GDM1 (cell line): ENCODE results near the gene TREH.
"Not testable (repeated sequence)": the region's sequence is repeated elsewhere in the genome, so short reads cannot be mapped to it uniquely, and the experiment has no call there.

Source experiments
- DNase-seq: peaks from one replicate; lab custom pipeline; 2025; lab: John Stamatoyannopoulos, UW

The TREH gene

DNA sequence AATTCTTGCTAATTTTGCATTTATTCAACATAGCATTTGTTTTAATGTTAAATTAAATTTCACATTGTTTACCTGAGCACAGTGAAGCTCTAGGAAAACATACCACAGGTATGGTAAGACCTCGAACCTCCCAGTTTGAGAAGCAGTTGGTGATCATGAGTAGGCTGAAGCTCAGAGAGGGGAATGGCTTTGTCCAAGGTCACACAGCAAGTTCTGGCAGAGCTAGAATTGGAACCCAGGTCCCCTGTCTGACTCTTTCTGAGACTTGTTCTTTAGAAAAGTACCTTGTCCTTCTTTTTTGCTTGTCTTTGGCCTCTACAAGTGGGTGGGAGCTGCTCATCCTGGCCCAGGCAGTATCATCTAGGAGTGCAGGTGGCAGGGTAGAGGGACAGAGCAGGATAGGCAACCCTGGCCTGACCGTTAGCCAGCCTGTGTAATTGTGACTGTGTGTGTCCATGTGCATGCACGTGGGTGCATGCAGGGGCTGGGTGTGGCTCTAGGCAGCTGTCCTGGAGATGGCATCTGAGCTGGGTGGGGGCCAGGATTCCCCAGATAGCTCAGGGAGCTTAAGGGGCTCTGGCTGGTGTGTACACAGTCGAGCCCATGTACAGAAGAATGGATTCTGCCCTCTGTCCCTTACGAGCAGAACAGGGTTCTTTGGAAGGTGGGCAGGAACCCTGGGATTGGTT, 50.4 kb downstream of the TREH start:
- DNase-seq: no peak

DNA sequence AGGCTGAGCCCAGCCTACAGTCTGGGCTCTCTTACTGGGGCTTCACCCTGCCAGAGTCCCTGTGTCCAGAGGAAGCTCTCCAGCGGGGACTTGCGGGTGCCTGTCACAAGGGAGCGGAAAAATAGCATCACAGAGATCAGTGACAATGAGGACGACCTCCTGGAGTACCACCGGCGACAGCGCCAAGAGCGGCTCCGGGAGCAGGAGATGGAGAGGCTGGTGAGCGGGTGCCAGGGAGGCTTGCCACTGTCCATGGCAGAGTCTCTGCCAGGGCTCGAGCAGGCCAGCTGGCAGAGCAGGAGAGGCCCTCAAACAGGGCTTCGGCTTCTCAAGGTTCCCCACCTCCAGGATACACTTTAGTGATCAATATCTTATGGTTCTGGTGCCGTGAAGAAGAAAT, 51.0 kb downstream of the TREH start:
- no peak for DNase-seq

DNA sequence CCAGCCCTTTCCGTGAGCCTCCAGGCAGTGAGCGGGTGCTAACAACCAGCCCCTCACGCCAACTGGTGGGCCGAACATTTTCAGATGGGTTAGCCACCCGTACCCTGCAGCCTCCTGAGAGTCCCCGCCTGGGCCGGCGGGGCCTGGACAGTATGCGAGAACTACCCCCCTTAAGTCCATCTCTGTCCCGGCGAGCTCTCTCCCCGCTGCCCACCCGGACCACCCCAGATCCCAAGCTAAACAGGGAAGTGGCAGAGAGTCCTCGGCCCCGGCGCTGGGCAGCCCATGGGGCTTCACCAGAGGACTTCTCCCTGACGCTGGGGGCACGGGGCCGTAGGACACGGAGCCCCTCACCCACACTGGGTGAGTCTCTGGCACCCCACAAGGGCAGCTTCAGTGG, 51.4 kb downstream of the TREH start:
- no peak for DNase-seq

DNA sequence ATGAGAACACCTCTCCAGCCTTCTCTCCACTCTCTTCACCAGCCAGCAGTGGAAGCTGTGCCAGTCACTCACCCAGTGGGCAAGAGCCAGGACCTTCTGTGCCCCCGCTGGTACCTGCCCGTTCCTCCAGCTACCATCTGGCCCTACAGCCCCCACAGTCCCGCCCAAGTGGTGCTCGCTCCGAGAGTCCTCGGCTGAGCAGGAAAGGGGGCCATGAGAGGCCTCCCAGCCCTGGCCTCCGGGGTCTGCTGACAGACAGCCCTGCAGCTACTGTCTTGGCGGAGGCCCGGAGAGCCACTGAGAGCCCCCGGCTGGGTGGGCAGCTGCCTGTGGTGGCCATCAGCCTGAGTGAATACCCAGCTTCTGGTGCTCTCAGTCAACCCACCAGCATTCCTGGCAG, 51.9 kb downstream of the TREH start:
- no peak for DNase-seq

DNA sequence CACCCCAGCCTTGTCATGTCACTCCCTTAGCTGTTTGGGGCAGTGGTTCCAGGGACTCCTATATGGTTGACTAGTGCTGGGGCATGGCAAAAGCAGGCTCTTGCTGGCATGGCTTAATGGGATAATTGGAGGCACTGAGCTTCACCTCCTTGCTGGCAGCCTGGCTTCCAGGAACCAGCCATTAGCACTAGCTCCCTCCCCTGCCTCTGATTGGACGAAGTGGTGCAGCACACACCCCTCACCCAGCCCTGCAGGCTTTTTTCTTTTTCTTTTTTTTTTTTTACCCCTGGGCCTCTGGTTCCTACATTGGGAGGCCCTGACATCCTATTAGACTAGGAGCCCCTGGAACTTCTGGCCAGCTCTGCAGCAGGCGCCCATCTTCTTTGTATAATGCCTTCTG, 53.5 kb downstream of the TREH start:
- DNase-seq: no peak

DNA sequence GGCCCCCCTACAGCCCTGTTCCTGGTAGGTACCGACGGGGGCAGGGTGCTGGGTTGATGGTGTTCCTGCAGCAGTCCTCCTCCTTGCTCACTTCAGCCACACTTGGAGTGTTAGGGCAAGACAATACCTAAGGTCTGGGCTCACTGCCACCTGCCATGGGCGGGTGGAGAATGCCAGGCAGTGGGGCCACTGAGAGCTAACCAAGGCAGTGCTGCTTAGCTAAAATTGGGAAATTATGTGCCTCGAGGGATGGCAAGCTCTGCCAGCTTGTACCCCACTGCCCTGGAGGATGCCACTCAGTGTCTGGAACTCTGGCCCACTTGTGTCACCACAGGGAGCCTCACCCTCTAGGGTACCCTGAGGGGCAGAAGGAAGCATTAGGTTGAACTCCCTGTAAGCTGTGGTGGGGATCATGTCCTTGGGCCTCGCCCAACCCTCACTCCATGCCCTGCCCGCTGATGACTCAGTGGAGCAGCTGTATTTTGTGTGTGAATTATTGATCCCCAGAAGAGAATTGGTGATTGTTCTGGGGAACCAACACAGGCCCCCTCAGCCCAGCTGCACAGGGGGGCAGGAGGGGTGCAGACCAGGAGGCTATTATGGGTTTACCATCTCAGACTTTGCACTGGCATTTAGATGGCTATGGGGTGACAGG, 54.3 kb downstream of the TREH start:
- no peak for DNase-seq

DNA sequence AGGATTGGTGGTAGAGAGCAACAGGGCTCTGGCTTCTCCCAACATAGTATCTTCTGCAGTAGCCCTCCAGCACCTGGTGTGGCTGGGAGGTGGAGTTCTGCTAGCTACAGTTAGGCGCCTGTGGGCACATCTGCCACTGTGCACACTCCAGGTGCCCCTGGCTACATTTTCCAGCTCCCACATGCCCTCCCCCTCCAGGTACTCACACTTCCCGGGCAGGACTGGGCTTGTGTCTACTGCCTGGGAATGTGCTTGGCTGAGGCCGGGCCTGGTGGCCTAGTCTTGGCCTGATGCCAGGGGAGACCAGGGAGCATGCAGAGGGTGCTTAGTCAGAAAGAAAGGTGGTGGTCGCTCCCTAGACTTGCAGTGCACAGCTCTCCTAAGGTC, 56.2 kb downstream of the TREH start:
- DNase-seq: no peak

DNA sequence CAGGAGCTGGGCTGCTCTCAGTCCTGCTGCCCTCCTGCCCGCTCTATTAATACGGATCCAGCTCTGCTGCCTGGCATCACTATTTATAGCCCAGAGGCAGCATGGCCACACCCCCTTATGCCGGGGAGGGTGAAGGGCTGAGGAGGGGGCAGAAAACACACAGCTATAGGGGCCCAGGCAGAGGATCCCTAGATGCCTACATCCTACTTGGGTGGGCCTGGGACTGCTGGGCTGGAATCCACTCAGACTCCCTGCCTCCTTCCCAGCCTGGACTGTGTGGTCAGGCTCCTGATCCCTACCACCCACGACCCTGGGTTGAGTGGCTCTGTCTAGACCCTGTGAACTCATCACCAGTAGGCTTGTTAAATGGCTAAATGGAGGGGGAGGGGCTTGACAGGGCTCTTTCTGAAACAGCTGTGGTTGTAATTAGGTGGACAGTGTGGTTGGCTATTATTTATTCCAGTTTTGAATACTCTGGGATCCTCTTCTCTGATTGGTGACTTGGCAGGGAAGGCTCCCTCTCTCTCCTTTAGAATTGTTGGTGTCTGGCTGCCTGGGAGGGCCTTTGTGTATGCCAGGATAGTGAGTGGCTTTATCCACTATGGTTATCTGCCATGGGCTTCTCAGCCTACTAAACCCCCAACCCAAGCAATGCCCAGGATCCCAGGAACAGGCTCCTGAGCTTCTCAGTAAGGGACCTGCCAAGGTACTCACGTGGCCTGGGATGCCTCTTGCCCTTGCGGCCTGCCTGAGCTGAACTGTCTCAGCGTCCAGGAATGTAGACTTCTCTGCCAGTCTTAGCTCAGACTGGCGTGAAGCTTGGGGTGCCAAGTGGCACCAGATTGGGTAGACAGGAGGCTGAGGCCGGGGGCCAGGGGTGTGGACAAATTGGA, 56.8 kb downstream of the TREH start:
- no peak for DNase-seq

DNA sequence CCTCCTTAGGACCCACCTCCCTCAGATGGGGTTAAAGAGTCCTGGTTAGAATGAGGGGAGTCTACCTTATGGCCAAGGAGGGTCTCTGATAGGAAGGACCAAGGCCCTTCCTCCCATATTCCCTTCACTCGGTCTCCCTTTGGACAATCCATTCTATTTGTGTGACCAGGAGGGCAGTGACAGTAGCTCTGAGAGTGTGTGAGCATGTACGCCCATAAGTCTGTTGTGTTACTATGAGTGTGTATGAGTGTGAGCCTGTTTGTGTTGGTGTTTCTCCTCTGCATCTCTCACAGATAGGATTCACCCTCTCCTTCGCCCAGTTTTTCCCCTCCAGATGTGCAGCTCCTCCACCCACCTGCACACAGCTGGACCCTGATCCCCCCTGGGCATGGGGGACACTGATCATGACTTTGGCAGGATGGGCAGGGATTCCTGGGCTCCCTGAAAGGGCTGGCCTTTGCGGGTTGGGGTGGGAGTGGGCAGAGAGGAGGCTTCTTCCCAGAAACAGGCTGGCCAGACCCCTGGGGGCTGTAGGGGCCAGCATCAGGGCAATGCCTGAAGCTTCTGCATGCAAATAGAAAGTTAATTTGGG, 57.6 kb downstream of the TREH start:
- no peak for DNase-seq

DNA sequence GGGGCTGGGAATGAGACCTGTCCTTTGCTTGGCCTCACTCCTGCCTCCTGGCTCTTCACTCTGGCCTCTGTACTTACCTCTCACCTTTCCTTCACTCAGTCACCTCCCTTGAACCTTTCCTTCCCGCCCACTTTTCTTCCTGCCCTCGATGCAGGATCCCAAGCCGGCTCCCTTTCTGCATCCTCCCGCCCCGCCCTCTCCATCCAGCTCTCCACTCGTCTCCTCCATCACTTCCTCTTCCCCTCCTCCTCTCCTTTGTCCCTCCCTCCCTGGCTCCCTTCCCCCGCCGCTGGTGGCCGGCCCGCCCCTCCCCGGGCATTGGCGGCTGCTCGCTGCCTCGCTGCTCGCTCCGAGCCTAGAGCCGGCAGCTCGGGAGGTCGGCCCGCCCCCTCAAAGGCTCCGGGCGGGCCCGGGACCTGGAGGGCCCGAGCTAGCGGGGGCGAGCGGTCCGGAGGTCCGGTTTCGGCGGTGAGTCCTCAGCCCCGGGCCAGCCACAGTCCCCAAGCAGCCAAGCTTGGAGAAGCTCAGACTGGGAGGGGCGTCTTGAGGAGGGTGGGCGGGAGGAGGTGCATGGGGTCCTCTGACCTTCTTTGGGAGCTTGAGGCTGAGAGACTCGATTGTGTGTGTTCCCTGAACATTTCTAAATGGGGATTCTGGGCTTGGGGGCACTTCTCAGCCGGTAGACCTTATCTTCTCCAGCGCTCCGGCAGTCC, 58.2 kb downstream of the TREH start:
- no peak for DNase-seq

DNA sequence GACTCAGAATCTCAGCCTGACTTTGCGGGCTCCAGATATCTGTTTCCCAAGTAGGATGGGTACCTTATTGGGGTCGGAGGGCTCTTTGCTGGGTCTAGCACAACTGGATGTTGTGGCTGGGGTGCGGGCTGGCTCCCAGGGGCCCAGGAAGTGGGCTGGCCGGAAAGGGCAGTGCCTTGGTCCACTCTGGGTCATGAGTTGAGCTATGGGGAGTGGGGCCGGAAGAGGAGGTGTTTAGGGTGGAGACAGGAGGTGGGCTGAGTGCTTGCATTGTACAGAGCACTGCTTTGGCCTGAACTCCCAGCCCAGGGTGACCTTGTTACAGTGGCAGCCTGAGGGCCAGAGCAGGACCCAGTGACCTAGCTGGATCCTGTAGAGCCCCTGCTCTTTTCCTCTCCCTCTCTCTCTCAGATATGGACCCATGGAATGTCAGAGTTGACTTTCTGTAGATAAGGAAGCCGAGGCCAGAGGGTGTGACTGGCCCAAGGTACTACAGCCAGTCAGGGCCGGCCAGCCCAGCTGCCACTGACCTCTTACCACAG, 58.9 kb downstream of the TREH start:
- no peak for DNase-seq

DNA sequence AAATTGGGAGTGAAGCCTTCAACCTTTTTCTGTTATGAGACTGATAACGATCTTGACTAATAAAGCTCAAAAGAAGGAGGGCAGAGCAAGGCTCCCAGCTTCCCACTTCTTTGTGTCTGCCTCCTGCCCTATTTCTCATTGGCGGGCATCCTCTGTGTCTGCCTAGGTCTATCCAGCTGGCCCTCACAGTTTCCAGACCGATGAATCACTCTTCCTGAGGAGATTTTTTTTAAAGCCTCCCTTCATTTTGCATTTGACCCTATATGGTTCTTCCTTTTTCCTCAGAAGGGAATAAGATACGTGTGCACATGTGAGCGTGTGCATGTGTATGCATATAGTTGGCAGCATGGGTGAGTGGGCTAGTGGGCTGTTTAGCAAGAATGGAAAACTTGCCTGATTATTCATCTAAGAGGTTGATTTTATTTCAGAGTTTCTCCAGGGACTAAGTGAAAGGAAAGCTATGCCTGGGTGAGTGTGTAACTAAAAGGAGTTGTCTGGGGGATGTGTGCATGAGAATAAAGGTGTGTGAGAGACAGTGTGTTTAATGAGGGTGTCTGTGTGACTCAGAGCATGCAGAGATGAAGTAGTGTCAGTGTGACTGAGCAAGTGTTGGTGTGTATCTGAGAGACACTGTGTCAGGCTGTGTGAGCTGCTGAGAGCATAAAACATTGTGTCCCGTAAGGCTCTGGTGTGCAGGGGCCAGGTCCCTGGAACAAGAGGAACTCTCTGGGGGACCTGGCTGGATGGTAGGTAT, 59.8 kb downstream of the TREH start:
- peak; percentile 59 for DNase-seq

DNA sequence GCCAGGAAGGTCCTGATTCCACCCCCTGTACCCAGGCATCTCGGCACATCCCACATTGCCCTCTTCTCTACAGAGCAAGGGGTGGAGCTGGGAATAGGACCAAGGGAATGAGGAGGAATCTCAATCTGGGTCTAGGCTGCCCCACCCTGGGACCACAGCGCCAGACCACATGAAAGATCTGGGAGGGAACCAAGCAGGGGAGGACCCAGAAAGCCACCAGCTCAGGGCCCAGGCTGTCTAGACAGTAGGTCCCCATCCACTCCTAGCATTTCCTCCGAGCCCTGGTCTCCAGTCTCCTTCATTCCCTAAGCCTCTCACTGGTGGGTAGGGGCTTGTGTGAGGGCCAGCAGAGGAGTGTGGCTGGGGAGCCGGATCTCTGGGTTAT, 60.5 kb downstream of the TREH start:
- no peak for DNase-seq

DNA sequence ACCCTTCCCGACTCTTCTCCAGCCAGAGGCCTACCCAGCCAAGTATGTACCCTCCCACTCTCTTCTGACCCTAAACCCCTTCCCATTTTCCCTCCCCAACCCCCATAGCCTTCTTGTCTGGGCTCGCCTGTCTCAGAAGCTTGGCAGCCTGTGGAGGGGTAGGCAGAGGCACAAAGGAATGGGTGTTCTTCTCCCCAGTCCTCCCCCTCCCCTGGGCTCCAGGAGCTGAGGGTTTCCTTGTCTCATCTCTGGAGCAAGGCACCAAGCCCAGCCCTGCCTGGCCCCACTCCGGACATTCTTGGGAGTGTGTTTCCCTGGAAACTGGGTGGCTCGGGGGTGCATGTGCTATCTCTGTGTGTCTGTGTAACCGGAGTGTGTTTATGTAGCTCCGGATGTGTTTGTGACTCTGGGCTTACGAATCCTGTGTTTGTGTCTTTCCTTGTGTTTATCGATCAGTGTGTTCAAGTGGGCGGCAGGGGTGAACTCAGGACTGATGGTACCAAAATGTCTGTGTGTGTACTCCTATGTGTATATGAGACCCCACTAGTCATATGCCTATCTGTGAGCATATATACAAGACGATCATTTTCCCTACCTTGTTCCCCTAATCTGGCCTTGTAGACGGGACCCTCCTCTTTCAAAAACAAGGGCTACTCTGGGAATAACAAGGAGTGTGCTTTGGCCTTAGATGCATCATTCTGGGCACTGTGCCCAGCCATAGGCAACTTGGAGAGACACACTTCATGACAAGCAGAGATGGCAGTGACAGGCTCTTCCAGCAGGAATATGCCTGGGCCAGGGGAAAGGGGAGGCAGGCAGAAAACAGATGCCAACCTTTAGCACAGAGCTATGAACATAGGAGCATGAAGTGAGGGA, 61.1 kb downstream of the TREH start:
- DNase-seq: no peak

DNA sequence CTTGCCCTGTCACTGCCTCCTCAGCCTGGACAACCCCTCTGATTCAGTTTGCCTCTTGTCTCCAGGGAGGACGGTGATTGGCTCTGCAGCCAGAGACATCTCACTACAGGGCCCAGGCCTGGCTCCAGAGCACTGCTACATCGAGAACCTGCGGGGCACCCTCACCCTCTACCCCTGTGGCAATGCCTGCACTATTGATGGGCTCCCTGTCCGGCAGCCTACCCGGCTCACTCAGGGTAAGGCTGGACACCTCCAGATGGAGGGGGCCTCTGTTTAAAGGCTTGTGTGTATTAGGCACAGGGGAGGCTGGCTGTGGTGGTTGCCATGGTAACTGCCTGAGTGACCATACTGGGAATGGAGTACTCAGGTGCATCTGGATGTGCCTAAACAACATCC, 63.5 kb downstream of the TREH start:
- no peak for DNase-seq

DNA sequence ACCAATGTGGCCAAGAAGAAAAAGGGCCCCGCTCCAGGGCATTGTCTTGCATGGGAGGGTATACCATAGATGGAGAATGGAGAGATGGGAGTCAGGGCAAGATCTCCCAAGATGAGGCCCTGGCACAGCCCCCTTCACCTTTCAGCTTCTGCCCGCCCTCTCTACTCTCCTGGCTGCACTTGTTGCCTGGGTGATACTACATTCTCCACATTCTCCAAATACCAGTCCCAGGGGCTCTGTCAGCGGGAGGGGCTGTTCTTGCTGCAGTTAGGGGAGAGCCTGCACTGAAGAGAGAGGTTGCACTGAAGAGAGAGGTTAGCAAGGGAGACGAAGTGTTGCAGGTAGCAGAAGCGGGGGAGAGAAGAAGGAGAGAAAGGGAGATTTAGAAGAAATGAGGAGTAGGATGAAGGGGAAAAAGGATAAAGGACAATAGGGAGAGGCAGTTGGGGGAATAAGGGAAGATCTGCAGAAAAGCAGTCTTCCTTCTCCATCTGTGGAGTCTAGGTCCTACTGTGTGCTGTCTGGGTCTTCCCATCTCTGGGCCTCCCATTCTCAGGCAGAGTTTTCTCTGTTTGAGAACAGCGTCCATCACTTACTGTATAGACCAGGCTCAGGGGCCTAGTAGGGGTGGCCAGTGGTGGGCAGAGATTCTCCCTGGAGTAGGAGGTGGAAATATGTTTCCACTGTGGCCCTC, 64.0 kb downstream of the TREH start:
- DNase-seq: no peak

DNA sequence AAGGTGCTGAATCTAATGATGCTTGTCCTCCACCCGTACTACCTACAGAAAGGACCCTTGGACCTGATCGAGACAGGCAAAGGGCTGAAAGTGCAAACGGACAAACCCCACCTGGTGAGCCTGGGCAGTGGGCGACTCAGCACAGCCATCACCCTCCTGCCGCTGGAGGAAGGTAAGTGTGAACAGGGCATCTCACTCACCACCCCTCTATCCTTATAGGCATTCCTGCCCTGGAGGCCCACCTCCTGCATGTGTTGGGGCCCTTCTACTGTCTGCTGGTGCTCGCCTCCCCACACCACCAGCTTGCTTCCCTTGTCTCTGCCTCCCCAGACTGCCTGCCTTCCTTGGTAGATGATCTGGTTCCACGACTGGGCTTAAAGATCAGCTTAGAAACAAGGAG, 64.9 kb downstream of the TREH start:
- DNase-seq: no peak

DNA sequence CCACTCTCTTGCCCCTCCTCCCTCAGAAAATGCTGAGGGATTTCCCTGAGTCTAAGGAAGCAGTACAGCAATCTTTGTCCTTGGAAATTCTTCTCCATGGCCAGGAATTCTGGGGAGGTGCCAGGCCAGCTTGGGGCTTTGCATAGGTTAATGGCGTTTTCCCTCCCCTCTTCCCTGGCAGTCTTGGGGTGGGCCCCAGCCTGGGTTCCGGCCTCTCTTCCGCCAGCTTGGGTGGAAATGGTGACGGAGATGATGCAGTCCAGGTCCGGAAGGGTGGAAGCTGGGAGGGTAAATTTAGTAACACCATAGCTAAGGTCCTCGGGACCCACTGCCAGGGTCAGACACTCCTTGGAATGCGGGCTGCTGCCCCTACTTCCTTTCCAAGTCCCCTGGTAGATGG, 67.1 kb downstream of the TREH start:
- DNase-seq: no peak

DNA sequence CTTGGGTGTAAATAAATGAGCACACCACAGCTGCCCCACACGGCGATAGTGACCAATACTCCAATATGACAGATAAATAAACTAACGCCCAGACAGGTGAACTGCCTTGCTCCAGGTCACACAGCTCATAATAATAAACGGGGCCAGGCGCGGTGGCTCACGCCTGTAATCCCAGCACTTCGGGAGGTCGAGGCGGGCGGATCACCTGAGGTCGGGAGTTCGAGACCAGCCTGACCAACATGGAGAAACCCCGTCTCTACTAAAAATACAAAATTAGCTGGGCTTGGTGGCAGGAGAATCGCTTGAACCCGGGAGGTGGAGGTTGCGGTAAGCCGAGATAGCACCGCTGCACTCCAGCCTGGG, 68.0 kb downstream of the TREH start:
- DNase-seq: not testable (repeated sequence)
